Mesenteric fat pad (tissue), 1 donor: ENCODE data around the gene ZC3H10. TPM values are rescaled to one million over a fixed set of nuclear protein-coding genes. Genes with fewer than 3 reads are reported as not detected.

Experiments used
- DNase-seq: peaks from one replicate; pipeline ENCODE4 v3.0.0-alpha.2; 2020; ENCODE audit warnings: low spot score
- total RNA-seq: library from RNA; stranded (reverse); fragmentation: NEBNext Ultra II Directional; extraction: Animal tissue kit (Norgen Biotek cat#: 25700); gene quantifications from one replicate; pipeline ENCODE4 v1.2.1, GENCODE V29; 2021
- donor health status: DM: yes; HTN: yes; CAD: no.

The ZC3H10 gene
- total RNA-seq, 1 donor from 2014 or later = 7.9 TPM

- no peak for DNase-seq
These were observed 46.3 kb downstream of the ZC3H10 start for GRCh38 chr12:56164345-56164729.

DNA sequence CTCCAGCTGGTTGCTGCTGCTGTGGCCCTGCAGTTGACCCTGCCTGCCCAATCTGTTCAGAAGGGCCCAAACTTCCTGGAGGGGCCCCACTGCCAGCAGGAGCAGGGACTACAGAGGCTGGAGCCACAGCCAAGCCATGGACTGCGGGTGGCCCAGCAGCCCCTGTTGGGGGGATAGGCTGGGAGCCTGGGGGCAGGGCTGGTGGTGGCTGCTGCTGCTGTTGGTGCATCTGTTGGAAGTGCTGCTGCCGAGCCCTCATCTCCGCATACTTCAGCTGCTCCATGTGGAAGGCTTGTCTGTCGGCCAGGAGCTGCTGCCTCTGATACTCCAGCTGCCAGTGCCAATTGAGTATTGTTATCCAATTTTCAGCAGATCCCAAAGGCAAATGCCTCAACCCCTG lies 47.3 kb downstream of the ZC3H10 start:
- no peak for DNase-seq

DNA sequence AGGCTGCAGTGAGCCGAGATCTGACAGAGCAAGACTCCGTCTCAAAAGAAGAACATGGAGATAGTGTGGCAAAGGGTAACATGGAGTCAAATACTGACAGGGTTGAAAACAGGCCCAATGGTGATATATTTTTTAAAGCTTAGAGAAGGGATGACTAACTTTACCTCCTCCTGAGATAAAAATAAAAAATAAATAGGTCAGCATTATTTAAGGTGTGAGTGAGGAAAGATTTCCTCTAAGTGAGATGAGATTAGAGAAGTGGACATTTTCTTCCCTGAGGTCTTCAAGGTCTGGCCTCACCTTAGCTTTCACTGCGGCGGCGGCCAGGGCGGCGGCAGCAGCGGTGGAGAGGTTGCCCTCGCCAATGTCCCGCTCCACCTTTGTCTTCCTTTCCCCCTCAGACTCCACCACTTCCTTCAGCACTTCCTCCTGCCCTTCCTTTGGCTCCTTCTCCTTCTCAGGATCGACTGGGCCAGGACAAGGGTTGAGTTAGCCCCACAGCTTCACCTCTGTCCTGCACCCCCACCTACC lies 51.2 kb downstream of the ZC3H10 start:
- no peak for DNase-seq

- no peak for DNase-seq
These were observed 54.8 kb downstream of the ZC3H10 start for GRCh38 chr12:56172839-56173238.

Other genes starting within 250 kb of the ZC3H10 start
- gene PYM1, start 190.4 kb upstream of the ZC3H10 start, total RNA-seq = 30.5 TPM
- 32.4 TPM for gene DGKA, start 187.1 kb upstream of the ZC3H10 start, total RNA-seq
- gene PMEL, start 152.2 kb upstream of the ZC3H10 start, total RNA-seq = 0.64 TPM
- gene CDK2, start 151.4 kb upstream of the ZC3H10 start, total RNA-seq = 21.4 TPM
- gene RAB5B, start 144.2 kb upstream of the ZC3H10 start, total RNA-seq = 88.2 TPM
- gene SUOX, start 121.0 kb upstream of the ZC3H10 start, total RNA-seq = 27.7 TPM
- gene IKZF4, start 97.2 kb upstream of the ZC3H10 start, total RNA-seq = 25.8 TPM
- gene RPS26, start 76.3 kb upstream of the ZC3H10 start, total RNA-seq = 45.3 TPM
- gene ERBB3, start 38.1 kb upstream of the ZC3H10 start, total RNA-seq = 1.9 TPM
- gene PA2G4, start 13.7 kb upstream of the ZC3H10 start, total RNA-seq = 99.5 TPM
- gene RPL41, start 1.6 kb upstream of the ZC3H10 start, total RNA-seq = 2,287 TPM
- 435 TPM for gene ESYT1, start 10.0 kb downstream of the ZC3H10 start, total RNA-seq
- 41.3 TPM for gene MYL6B, start 34.3 kb downstream of the ZC3H10 start, total RNA-seq
- gene MYL6, start 40.1 kb downstream of the ZC3H10 start, total RNA-seq = 2,743 TPM
- gene SMARCC2, start 71.2 kb downstream of the ZC3H10 start, total RNA-seq = 113 TPM
- gene RNF41, start 103.7 kb downstream of the ZC3H10 start, total RNA-seq = 93.8 TPM
- gene NABP2, start 106.1 kb downstream of the ZC3H10 start, total RNA-seq = 18.2 TPM
- 0.16 TPM for gene SLC39A5, start 111.8 kb downstream of the ZC3H10 start, total RNA-seq
- 46.8 TPM for gene ANKRD52, start 140.1 kb downstream of the ZC3H10 start, total RNA-seq
- 7.7 TPM for gene COQ10A, start 148.7 kb downstream of the ZC3H10 start, total RNA-seq
- 374 TPM for gene CS, start 182.1 kb downstream of the ZC3H10 start, total RNA-seq
- gene CNPY2, start 197.7 kb downstream of the ZC3H10 start, total RNA-seq = 87.9 TPM
- 38.7 TPM for gene PAN2, start 215.7 kb downstream of the ZC3H10 start, total RNA-seq
- 0.55 TPM for gene IL23A, start 220.6 kb downstream of the ZC3H10 start, total RNA-seq
- 216 TPM for gene STAT2, start 241.8 kb downstream of the ZC3H10 start, total RNA-seq
- not detected for gene APOF, start 244.6 kb downstream of the ZC3H10 start, total RNA-seq